ENCODE results near the gene TRMT112.
A peak's percentile ranks its signal among the peaks of the same experiment; 100 is the strongest.

The TRMT112 gene

GRCh38 chr11:64268025-64268892, 49.1 kb downstream of the TRMT112 start:
- DNase-seq = peak; percentile 71

DNA sequence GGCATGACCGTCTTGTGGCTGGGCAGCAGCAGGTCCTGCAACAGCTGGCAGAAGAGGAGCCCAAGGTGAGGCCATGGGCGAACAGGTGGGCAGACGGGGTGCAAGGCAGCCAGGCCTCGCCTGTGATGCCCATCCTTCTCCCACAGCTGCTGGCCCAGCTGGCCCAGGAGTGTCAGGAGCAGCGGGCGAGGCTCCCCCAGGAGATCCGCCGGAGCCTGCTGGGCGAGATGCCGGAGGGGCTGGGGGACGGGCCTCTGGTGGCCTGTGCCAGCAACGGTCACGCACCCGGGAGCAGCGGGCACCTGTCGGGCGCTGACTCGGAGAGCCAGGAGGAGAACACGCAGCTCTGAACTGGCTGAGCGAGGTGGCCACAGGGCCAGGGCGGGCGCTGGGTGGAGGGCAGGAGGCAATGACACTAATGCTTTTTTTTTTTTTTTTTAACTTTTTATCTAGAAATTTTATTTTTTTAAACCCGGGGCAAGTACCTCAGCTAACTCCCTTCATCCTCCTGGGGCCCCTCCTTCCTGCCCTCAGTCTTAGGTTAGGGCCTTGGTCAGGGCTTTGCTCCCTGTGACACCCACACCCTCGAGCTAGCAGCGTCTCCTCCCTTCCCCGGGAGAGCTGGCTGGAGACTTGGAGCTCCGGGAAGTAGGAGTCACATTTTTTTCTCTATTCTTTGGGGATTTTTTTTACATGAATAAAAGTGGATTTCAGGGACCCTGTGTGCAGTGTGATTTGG, 50.0 kb downstream of the TRMT112 start:
- no peak for DNase-seq
